HL-60 (cell line): Measurements from ENCODE around the gene HELZ.

ENCODE experiments used
- DNase-seq, 2 experiments: peaks; one replicate each; pipeline ENCODE4 v3.0.0-alpha.2; 2010 to 2020; ENCODE audit warnings: low read depth in 1 of 2, low spot score in 1 of 2
- H3K27ac ChIP-seq: fragments of 250-450 bp; sonication (Bioruptor Pico); replicated peaks from 2 replicates; pipeline ENCODE4 v1.5.1; 2020; ENCODE audit warnings: mild to moderate bottlenecking, moderate library complexity
- H3K27me3 ChIP-seq: fragments of 250-450 bp; sonication (Bioruptor Pico); 2 replicates; pipeline ENCODE4 v1.5.1; 2021; ENCODE audit warnings: mild to moderate bottlenecking, moderate library complexity; ENCODE audit not compliant: insufficient read depth, poor library complexity, severe bottlenecking
- H3K4me3 ChIP-seq: replicated peaks from 2 replicates; pipeline ENCODE4 v1.5.1; 2011; ENCODE audit warnings: mild to moderate bottlenecking, control low read depth, low read length; ENCODE audit not compliant: insufficient read depth
- GABPA ChIP-seq: IDR thresholded peaks from 2 replicates; pipeline ENCODE4 v1.6.1; 2012; ENCODE audit warnings: low read depth
- POLR2AphosphoS5 ChIP-seq: IDR thresholded peaks from 2 replicates; pipeline ENCODE4 v1.6.1; 2012; ENCODE audit warnings: low read depth
- SPI1 ChIP-seq: IDR thresholded peaks from 2 replicates; pipeline ENCODE4 v1.6.1; 2012; ENCODE audit warnings: low read depth, mild to moderate bottlenecking, borderline replicate concordance
- TF ChIP-seq, protein P1 (sequence below): IDR thresholded peaks from 2 replicates; pipeline ENCODE4 v1.6.1; 2012; ENCODE audit warnings: low read depth; ENCODE audit not compliant: insufficient replicate concordance
- TF ChIP-seq, protein P2 (sequence below): IDR thresholded peaks from one replicate; pipeline ENCODE4 v1.5.1; 2011; ENCODE audit warnings: low read length, control low read depth, inconsistent platforms; ENCODE audit not compliant: insufficient read depth

HELZ gene

DNA sequence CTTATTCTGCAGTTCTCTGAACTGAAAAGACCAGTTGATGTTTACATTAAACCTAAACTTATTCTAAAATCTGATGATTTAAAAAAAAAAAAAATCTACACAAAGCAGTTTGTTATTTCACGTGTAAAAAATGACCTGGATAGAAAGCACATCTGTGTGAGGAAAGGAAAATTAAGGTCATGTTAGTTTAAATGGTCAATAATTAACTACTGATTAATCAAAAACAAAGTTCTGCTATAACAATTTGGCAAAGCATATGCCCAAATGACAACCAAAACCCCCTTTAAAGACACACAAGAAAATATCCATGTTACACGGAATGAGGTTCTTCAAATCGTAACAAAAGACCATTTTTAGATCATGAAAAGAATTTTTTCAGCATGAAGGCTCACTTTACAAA, 170.2 kb downstream of the HELZ start:
- no peak for DNase-seq
- Histone ChIP-seq H3K27ac (no peak overlapping the region), H3K27me3 (no peaks in the 10 kb centered on the region), H3K4me3 (no peak overlapping the region)
- no peak for TF ChIP-seq POLR2AphosphoS5
- TF ChIP-seq SPI1, result no peak
- TF ChIP-seq, protein P1, sequence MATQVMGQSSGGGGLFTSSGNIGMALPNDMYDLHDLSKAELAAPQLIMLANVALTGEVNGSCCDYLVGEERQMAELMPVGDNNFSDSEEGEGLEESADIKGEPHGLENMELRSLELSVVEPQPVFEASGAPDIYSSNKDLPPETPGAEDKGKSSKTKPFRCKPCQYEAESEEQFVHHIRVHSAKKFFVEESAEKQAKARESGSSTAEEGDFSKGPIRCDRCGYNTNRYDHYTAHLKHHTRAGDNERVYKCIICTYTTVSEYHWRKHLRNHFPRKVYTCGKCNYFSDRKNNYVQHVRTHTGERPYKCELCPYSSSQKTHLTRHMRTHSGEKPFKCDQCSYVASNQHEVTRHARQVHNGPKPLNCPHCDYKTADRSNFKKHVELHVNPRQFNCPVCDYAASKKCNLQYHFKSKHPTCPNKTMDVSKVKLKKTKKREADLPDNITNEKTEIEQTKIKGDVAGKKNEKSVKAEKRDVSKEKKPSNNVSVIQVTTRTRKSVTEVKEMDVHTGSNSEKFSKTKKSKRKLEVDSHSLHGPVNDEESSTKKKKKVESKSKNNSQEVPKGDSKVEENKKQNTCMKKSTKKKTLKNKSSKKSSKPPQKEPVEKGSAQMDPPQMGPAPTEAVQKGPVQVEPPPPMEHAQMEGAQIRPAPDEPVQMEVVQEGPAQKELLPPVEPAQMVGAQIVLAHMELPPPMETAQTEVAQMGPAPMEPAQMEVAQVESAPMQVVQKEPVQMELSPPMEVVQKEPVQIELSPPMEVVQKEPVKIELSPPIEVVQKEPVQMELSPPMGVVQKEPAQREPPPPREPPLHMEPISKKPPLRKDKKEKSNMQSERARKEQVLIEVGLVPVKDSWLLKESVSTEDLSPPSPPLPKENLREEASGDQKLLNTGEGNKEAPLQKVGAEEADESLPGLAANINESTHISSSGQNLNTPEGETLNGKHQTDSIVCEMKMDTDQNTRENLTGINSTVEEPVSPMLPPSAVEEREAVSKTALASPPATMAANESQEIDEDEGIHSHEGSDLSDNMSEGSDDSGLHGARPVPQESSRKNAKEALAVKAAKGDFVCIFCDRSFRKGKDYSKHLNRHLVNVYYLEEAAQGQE, result no peak
- no peak for TF ChIP-seq GABPA
- TF ChIP-seq, protein P2, sequence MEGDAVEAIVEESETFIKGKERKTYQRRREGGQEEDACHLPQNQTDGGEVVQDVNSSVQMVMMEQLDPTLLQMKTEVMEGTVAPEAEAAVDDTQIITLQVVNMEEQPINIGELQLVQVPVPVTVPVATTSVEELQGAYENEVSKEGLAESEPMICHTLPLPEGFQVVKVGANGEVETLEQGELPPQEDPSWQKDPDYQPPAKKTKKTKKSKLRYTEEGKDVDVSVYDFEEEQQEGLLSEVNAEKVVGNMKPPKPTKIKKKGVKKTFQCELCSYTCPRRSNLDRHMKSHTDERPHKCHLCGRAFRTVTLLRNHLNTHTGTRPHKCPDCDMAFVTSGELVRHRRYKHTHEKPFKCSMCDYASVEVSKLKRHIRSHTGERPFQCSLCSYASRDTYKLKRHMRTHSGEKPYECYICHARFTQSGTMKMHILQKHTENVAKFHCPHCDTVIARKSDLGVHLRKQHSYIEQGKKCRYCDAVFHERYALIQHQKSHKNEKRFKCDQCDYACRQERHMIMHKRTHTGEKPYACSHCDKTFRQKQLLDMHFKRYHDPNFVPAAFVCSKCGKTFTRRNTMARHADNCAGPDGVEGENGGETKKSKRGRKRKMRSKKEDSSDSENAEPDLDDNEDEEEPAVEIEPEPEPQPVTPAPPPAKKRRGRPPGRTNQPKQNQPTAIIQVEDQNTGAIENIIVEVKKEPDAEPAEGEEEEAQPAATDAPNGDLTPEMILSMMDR, result no peak

DNA sequence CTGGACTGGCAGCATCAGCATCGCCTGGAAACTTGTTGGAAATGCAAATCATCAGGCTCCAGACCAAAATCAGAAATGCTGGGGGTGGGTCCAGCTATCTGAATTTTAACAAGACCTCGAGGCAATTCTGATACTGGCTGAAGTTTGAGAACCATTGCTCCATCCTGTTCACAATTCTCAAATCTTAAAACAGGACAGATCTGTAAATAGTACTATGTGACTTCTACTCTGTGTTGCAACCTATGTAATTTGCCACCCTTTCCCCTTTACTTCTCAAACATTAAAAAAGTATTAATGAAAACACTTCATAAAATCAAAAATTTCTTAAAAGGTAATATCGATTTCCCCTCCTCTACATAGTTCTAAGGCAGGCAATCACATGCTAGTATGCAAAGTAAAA, 172.1 kb downstream of the HELZ start:
- Histone ChIP-seq H3K27ac (no peak overlapping the region), H3K27me3 (no peaks in the 10 kb centered on the region), H3K4me3 (no peak overlapping the region)
- TF ChIP-seq, protein P1, result no peak
- TF ChIP-seq SPI1, result no peak
- TF ChIP-seq, protein P2, result no peak
- TF ChIP-seq GABPA, result no peak
- no peak for TF ChIP-seq POLR2AphosphoS5
- DNase-seq, result no peak

DNA sequence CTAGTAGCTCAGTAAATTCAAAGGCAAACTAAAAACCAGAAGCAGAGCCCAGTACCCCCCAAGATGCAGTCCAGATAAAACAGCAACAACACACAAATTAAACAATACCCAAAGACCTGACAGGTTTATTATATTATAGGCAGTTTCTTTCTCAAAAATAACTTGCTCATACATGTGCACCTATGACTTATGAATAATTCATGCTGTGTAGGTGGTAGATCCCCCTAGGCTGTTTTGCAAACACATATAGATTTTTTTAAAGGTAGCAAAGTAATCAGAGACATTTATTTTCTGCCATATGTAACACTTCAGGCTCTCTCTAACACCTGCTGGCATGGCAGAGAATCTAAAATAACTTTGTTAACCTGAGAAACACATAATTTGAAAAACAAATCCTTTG, 173.4 kb downstream of the HELZ start:
- TF ChIP-seq, protein P2, result no peak
- TF ChIP-seq SPI1 (no peak), POLR2AphosphoS5 (no peak), GABPA (no peak)
- TF ChIP-seq, protein P1, result no peak
- Histone ChIP-seq H3K4me3 (no peak overlapping the region), H3K27ac (no peak overlapping the region), H3K27me3 (no peaks in the 10 kb centered on the region)
- DNase-seq, result no peak
